NCI-H128 (cell line): ENCODE results near the gene TOR3A.

Experiments
- DNase-seq: peaks from one replicate; lab custom pipeline; 2025; ENCODE audit not compliant: unreplicated experiment; lab: John Stamatoyannopoulos, UW

Gene TOR3A

DNA sequence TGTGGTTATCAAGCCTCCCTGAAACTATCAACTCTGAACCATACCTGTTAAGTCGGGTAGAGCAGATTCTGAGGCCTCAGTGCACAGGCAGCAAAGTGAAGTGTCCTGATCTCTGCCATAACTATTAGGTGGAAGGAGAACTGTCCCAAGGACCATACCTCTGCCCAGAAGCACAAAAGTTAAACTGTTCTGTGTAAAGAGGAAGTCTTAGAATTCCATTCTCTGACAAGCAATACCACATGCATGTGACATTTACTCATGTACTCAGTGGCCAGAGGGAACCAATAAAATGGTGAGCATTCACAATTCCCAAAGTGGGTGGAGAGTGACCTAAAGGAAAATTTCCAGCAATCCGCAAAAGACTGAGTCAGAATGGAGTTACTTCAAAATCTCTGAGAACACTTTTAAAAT is 61.0 kb downstream of the TOR3A start:
- no peak for DNase-seq

DNA sequence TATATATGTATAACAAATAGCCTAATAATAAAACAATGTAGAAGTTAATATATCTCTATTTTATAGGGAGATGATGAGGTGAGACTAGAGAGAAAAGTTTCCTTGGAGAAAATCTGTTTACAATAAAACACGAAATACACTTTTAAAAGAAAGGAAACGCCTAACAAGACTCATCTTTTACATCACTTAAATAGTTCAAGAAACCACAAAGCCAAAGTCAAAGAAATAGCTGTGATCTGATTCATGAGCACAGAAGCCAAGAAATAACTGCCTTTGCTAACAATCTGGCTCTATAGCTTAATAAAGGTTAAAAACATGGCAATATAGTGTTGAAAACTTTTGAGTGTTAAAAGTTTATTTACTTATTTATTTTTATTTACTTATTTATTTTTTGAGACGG is 61.5 kb downstream of the TOR3A start:
- DNase-seq: no peak

DNA sequence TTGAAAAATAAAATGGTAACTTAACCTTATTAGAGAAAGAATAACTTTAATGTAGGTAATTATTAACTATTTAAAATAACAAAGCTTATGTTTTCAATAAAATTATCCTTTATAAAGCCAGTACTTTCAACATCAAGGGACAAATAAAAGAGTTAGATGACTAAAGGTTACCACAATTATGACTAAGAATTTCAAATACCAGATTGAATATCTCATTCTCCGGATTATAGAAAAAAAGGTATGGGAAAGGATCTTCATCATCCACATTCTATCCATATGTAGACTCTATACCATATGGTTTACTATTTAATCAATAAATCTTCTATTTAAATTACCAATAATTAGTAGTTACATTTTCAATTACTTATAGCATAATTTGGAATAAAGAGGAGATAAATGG is 62.8 kb downstream of the TOR3A start:
- DNase-seq: no peak

DNA sequence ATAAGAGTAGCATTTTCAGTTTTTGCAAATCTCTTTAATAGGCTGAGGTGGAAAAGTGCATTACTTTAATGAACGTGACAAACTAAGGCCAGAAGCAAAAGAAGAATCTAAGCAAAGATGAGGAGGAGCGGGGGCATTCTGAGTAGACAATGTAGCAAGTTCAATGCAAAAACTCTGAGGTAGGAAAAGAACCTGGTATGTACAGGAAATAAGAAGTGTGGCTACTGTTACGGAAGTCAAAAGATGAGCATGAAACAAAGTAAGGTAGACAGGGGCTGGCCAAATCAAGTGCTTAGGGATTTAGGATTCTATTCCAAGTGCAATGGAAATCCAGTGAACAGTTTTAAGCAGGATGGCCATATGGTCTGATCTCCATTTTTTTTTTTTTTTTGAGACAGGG is 63.7 kb downstream of the TOR3A start:
- no peak for DNase-seq
